T47D (cell line): Measurements from ENCODE around the gene SND1.
A peak's percentile ranks its signal among the peaks of the same experiment; 100 is the strongest.

Experiments
- DNase-seq, 2 experiments: peaks; one replicate each; pipeline versions ENCODE4 v3.0.0 to v3.0.0-alpha.2; 2011 to 2012; ENCODE audit warnings: low read depth in 1 of 2, low spot score in 1 of 2
- JUND ChIP-seq: IDR thresholded peaks from 2 replicates; pipeline ENCODE4 v1.6.1; 2012; ENCODE audit warnings: low read depth
- in situ Hi-C: cut with HindIII; loops from 2 replicates; pipeline ENCODE4 v1.10.0; 2016; ENCODE audit warnings: low sequenced_read_pairs, low pct_unique_long_range_greater_than_20kb

The SND1 gene

GRCh38 chr7:127981965-127982364, 330.0 kb downstream of the SND1 start:
- no peak for TF ChIP-seq JUND
- no peak for DNase-seq
- in situ Hi-C loops: no loop called here

DNA sequence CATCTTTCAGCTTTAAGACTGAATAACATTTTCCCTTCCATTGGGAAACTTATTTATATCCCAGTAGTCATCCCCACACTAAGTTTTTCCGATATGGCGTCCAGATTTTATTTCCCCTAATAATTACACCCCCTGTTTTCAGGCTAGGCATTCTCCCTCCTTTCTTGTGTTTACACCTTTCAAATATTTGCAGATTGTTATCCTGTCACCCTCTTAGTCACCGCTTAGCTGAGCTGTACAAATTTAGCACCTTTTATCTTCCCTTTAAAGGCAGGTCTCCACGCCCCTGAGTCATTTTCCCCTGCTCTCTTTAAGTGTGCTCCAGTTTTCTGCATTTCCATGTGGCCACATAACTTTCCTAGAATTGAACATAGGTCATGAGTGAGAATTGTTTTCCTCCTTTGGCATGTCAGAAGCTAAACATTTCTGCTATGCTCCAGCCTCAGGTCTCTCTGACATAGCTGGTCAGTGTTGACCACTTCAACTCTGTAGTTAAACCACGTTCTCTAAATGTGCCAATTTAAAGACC, 331.9 kb downstream of the SND1 start:
- in situ Hi-C loops: no loop called here
- no peak for TF ChIP-seq JUND
- peak in 1 of 2 experiments; percentile 33 for DNase-seq

DNA sequence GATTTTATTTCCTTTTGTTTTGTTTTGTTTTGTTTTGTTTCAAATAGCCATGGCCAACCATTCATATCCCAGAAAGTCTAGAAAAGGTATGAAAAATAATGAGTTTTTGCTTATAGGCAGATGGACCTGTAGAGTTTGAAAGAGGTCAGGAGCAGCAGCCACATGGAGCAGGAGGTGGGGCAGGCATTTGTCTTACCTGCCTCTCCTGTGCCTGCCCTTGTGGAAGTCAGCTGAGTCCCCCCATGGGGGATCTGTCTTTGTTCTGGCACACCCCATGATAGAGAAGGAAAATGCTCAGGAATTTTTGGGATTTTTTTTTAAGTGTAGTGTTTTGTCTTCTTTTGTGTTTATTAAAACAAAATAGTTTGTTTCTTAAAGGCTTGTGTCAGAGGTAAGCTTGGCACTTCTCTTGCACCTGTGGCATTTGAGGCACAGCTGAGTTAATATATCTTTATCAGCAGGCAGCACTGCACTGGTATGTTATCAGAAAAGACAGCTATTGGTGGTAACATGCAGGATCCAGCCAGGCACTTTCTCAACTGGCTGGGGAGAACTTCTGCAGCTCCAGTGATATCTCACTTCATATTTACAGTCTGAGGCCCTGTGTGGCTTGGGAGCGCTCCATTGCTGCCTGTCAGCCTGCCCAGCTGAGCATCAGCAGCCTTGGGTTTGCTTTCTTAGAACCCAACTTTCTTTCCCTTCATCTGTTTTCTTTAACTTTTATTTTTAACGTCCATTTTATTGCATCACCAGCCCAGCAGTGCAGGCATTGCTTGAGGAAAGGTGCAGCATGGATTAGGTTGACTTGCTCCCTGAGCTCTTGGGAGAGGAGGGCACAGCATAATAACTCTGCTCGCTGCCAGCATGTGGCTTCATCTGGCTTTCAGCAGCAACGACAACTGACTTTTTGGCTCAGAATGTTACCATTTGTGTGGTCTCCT, 334.9 kb downstream of the SND1 start:
- in situ Hi-C loops: no loop called here
- no peak for TF ChIP-seq JUND
- DNase-seq: no peak

GRCh38 chr7:127988751-127989150, 336.8 kb downstream of the SND1 start:
- in situ Hi-C loops: no loop called here
- DNase-seq: no peak
- TF ChIP-seq JUND: no peak

- in situ Hi-C loops: no loop called here
- no peak for DNase-seq
- TF ChIP-seq JUND: no peak
Observed at GRCh38 chr7:127993317-127993716, 341.3 kb downstream of the SND1 start.

GRCh38 chr7:127993987-127994386, 342.0 kb downstream of the SND1 start:
- no peak for DNase-seq
- TF ChIP-seq JUND: no peak
- in situ Hi-C loops: no loop called here

- DNase-seq: no peak
- TF ChIP-seq JUND: no peak
- in situ Hi-C loops: no loop called here
Observed at GRCh38 chr7:127995156-127995880, 343.3 kb downstream of the SND1 start.

DNA sequence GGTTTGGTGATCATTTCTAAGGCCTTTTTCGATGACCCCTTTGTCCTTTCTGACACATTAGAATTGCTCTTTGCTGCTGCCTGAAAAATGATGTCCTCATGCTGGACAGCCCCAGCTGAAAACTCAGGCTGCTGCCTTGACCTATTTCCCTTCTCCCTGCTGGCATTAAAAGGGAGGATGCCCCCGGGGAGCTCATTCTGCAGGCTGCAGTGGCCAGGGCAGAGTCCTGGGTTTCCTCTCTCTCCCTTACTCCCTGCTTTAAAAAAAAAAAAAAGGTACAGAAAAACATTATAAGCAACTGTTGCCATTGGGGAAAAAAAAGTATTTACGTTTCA, 343.9 kb downstream of the SND1 start:
- DNase-seq: no peak
- no peak for TF ChIP-seq JUND
- in situ Hi-C loops: no loop called here

DNA sequence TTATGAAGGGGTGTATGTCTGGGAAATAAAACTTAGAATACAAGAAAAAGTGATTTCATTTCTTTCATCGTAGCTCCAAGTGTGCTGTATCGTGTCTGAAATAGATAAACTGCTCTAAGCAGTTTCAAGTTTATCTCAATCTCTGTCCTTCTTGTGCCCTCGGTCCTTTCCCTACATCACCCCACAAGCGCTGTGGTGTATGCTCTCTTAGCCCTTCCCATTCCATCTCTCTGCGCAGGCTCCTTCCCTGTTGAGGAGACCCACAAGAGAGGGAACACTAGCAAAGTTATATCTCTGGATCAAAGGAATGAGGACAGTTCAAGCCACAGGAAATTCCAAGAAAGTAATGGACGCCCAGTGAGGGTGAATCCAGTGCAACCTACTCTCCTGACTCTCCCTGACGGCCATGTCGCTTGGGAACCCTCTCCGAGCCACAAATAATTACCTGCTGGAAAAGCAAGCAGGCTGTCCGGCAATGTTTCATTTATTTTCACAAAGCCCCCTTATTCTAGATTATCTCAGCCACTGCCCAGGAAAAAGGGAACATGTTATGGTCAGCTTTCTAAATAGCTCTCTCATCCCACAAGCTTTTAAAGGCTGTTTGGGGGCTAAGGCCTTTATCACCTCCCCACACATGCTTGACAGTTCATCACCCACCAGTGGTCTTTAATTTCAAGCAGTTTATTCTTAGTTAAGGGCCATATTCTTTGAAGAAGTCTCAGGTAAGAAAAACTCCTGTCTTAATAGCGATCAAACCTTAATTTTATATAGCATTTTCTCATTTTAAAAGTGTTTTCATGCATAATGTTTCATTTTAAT, 344.5 kb downstream of the SND1 start:
- TF ChIP-seq JUND: no peak
- no peak for DNase-seq
- in situ Hi-C loops: no loop called here

- DNase-seq: no peak
- in situ Hi-C loops: no loop called here
- TF ChIP-seq JUND: no peak
Observed at GRCh38 chr7:127997226-127997922, 345.4 kb downstream of the SND1 start.

DNA sequence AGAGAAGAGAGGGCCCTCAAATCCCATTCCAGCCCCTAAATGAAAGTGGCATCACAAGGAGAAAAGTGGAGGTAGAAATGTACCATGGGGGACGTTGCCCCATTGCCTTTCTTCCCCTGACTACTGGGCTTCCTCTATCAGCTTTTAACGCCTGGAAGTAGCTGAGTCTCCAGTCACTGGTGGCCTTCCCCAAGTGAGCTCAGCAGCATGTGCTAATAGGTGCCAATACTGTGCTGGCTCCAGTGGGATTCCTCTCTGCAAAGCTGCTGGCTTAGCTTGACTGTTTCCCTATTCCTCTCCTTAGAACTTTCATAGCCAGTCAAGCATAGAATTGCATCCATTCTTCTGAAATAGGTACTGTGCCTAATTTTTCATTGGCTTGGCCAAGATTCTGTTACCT, 346.7 kb downstream of the SND1 start:
- DNase-seq: no peak
- TF ChIP-seq JUND: no peak
- in situ Hi-C loops: no loop called here

DNA sequence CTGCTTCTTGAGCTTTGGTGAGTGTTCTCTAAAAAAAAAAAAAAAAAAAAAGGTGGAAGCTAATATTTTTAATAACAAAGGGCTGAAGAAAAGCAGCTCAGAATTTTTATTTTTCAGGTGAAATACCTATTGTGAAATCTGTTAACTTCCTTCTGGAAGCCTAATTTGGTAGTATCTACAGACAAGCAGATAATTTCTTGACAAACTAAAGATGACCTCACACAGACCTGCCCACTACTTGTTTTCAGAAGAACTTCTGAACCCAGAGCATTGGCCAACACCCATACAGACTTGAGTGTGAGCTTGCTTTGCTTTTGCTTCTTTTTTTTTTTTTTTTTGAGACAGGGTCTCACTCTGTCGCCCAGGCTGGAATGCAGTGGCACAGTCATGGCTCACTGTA, 348.1 kb downstream of the SND1 start:
- DNase-seq: no peak
- in situ Hi-C loops: no loop called here
- TF ChIP-seq JUND: no peak
